GM18526 (cell line): Measurements from ENCODE around the gene EPHB3.

Source experiments
- POLR2A ChIP-seq: IDR thresholded peaks from 3 replicates; pipeline ENCODE4 v1.6.1; 2011; ENCODE audit not compliant: insufficient read length; ENCODE audit errors: extremely low read depth

The EPHB3 gene

GRCh38 chr3:184609476-184610244 lies 48.1 kb downstream of the EPHB3 start:
- TF ChIP-seq POLR2A = no peak

GRCh38 chr3:184610245-184610871 lies 48.8 kb downstream of the EPHB3 start:
- no peak for TF ChIP-seq POLR2A

GRCh38 chr3:184611607-184612281 lies 50.2 kb downstream of the EPHB3 start:
- no peak for TF ChIP-seq POLR2A

DNA sequence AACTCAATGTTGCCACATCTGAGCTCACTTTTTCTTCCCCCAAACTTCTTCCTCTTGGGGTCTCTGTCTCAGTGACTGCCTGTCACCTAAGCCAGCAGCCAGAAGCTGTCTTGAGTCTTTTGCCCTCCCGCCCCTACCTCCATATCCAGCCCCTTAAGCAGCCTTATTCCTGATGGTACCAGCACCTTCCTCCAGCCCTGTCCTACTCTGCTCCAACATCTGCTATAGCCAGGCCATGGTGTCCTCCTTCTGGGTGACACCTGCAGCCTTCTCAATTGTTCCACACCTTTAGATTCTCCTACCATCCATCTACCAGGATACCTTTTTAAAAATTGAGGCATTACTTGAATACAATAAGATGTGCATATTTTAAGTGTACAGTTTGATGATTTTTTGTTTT lies 53.8 kb downstream of the EPHB3 start:
- no peak for TF ChIP-seq POLR2A

DNA sequence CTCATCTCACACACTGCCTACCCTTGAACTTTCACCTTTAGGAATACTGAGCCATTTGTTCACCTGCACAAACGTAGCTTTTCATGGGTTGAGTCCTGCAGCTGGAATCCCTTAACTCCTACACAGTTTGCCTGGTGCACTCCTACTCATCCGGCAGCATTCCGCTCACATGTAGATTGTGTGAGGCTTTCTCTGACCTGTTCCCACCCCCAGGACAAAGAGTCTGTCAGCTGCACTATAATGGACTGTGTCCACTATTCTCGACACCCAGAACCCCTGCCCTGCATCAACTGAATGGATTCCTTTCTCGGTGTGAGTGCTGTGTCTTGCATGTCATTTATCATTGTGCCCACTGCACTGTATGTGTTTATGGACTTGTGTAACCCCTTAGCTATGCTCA lies 54.9 kb downstream of the EPHB3 start:
- TF ChIP-seq POLR2A = no peak

DNA sequence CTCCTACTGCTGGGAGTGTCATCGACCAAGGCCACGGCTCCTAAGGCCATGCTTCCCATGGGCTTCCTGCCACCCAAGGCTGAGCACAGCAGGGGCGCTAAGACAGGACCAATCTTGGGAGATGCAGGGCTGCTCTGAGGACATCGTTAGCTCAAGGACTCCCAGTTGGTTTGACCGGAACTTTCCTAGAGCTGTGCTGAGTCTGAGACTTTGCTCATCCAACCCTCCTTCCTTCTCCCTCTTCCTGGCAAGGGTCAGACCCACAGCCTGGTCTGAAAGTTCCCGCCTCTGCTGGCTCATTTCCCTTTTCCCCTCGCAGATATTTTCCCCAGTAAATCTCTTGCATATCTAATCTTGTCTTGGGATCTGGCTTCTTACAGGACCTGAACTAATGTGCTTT lies 57.2 kb downstream of the EPHB3 start:
- TF ChIP-seq POLR2A = no peak

- TF ChIP-seq POLR2A = no peak
These were observed 57.8 kb downstream of the EPHB3 start for GRCh38 chr3:184619369-184619768.

- TF ChIP-seq POLR2A = no peak
These were observed 58.3 kb downstream of the EPHB3 start for GRCh38 chr3:184619787-184620430.

GRCh38 chr3:184620475-184621119 lies 59.0 kb downstream of the EPHB3 start:
- TF ChIP-seq POLR2A = no peak

GRCh38 chr3:184626923-184627322 lies 65.3 kb downstream of the EPHB3 start:
- no peak for TF ChIP-seq POLR2A

GRCh38 chr3:184629555-184630160 lies 68.1 kb downstream of the EPHB3 start:
- TF ChIP-seq POLR2A = no peak

- no peak for TF ChIP-seq POLR2A
These were observed 69.4 kb downstream of the EPHB3 start for GRCh38 chr3:184630861-184631471.

- no peak for TF ChIP-seq POLR2A
These were observed 69.9 kb downstream of the EPHB3 start for GRCh38 chr3:184631472-184631861.
